Measurements from ENCODE around the gene CNOT3. TPM values are rescaled to one million over a fixed set of nuclear protein-coding genes. Genes with fewer than 3 reads are reported as not detected.

Gene CNOT3
- total RNA-seq, 1 experiment from 2014 or later: 91.2 TPM

DNA sequence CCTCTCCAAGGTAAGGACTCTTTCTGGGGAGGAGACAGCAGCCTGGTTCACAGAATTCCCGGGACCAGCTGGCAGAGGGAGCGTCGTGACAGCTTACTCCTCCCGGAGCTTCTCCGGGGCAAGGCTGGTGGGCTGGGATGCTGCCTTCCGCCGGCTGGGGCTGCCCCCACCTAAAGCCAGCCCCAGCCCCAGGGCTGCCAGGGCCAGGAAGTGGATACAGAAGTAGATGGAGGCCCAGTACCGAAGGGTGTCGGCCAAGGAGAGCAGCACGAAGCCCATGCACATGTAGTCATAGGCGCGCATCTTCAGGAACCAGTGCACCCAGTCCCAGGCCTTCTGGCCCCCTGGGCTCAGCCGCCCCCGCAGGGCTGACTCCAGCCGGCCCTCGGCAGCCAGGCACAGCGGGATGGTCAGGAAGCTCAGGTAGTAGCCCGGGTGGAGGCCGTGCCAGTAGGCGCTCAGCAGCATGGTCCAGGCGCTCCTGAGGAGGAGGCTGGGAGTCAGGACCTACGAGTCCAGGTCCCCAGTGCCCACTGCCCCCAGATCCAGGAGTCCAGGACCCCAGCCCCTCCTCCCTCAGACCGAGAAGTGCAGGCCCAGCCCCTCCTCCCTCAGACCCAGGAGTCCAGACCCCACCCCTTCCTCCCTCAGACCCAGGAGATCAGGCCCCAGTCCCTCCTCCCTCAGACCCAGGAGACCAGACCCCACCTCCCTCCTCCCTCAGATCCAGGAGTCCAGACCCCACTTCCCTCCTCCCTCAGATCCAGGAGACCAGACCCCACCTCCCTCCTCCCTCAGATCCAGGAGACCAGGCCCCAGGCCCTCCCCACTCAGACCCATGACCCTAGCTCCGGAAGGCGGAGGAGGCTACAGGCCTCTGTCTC lies 36.6 kb downstream of the CNOT3 start:
- no peak overlapping the region for H2BK15ac ChIP-seq (ENCODE audit: low read depth, low read length)
- H4K91ac ChIP-seq (ENCODE audit: insufficient read length, low read depth, low read length): no peak overlapping the region
- no peaks in the 10 kb centered on the region for H4K20me1 ChIP-seq (ENCODE audit: control insufficient read depth, insufficient read depth, insufficient read length)
- no CpG with 5 or more reads among the region's 25 CpGs for WGBS (ENCODE audit: extremely low coverage, insufficient read length, low lambda C conversion rate)
- Mint-ChIP-seq H3K27me3 (ENCODE audit: low read depth) (no peaks in the 10 kb centered on the region; the same call in 1 of the 2 replicates), H3K4me3 (no peak overlapping the region), H3K27ac (0 out of 7 replicates have a peak overlapping the region, but pooled peaks of 1 of the 3 experiments have one; percentile 47), H3K36me3 (ENCODE audit: insufficient read depth in 1 of 3, low read depth in 3 of 3) (peaks cover 12 to 20% (median 15%) of the 10 kb centered on the region in 3 experiments; a peak in 6 of 7 replicates), H3K4me1 (peaks cover 11 to 29% of the 10 kb centered on the region in 2 experiments), H3K9me3 (no peaks in the 10 kb centered on the region; a peak in 1 of 5 replicates)
- TF ChIP-seq, protein P1, sequence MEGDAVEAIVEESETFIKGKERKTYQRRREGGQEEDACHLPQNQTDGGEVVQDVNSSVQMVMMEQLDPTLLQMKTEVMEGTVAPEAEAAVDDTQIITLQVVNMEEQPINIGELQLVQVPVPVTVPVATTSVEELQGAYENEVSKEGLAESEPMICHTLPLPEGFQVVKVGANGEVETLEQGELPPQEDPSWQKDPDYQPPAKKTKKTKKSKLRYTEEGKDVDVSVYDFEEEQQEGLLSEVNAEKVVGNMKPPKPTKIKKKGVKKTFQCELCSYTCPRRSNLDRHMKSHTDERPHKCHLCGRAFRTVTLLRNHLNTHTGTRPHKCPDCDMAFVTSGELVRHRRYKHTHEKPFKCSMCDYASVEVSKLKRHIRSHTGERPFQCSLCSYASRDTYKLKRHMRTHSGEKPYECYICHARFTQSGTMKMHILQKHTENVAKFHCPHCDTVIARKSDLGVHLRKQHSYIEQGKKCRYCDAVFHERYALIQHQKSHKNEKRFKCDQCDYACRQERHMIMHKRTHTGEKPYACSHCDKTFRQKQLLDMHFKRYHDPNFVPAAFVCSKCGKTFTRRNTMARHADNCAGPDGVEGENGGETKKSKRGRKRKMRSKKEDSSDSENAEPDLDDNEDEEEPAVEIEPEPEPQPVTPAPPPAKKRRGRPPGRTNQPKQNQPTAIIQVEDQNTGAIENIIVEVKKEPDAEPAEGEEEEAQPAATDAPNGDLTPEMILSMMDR (conservative IDR thresholded peaks at IDR 0.05): no peak
- H3K18ac ChIP-seq (ENCODE audit: insufficient read length, low read depth, low read length): no peak overlapping the region
- no peak overlapping the region for H3T11ph ChIP-seq (ENCODE audit: low read length)
- no peak overlapping the region for H2AFZ ChIP-seq (ENCODE audit: low read length)
- no peak overlapping the region for H2BK120ac ChIP-seq (ENCODE audit: low read depth, low read length, poor library complexity, severe bottlenecking)
- peaks cover 4% of the 10 kb centered on the region for H3K23me2 ChIP-seq (ENCODE audit: insufficient read length, low read depth, low read length, poor library complexity, severe bottlenecking)
- H4K5ac ChIP-seq (ENCODE audit: insufficient read length, low read depth, low read length): no peak overlapping the region
- H3K27ac ChIP-seq (ENCODE audit: insufficient read length, low read depth, low read length): no peak overlapping the region
- H2AK5ac ChIP-seq (ENCODE audit: insufficient read length, low read length): no peak overlapping the region
- H3K79me2 ChIP-seq (ENCODE audit: insufficient read depth, low read length): no peaks in the 10 kb centered on the region
- no peaks in the 10 kb centered on the region for H3K27me3 ChIP-seq (ENCODE audit: insufficient read depth, low read length)
- no peak overlapping the region for H3K9ac ChIP-seq (ENCODE audit: extremely low read depth, insufficient read length, low read length)
- H2BK20ac ChIP-seq (ENCODE audit: low read depth, low read length, poor library complexity, severe bottlenecking): no peak overlapping the region
- H3K14ac ChIP-seq (ENCODE audit: insufficient read depth, low read length): no peak overlapping the region; the same call in 1 of the 2 replicates
- H3K4me1 ChIP-seq (ENCODE audit: insufficient read depth, low read length): no peaks in the 10 kb centered on the region
- no peak overlapping the region for H4K8ac ChIP-seq (replicated peaks; ENCODE audit: insufficient read length, low read depth, low read length)
- H3K4me2 ChIP-seq (ENCODE audit: insufficient read depth, insufficient read length, low read length): no peak overlapping the region
- no peaks in the 10 kb centered on the region for H3K79me1 ChIP-seq (ENCODE audit: insufficient read depth, low read depth, low read length, poor library complexity, severe bottlenecking)
- peak; percentile 43 for DNase-seq
- no peaks in the 10 kb centered on the region for H3K9me3 ChIP-seq (ENCODE audit: control insufficient read depth, low read depth, low read length)
- no peak overlapping the region for H3K56ac ChIP-seq (ENCODE audit: insufficient read length, low read depth, low read length)
- H3K23ac ChIP-seq (ENCODE audit: insufficient read length, low read depth, low read length): no peak overlapping the region
- H3K4ac ChIP-seq (ENCODE audit: low read depth, low read length): no peak overlapping the region
- H2BK5ac ChIP-seq (ENCODE audit: insufficient read length, low read length): no peak overlapping the region
- H2BK12ac ChIP-seq (ENCODE audit: insufficient read length, low read depth, low read length): no peak overlapping the region

All from H9 (cell line).